HepG2 (cell line): ENCODE measurements around the gene IGFLR1. TPM values are rescaled to one million over a fixed set of nuclear protein-coding genes. Genes with fewer than 3 reads are reported as not detected.
A peak's percentile ranks its signal among the peaks of the same experiment; 100 is the strongest.

Experiments
- GPN1 ChIP-seq: sonication (generic); formaldehyde crosslinking; IDR thresholded peaks from 2 replicates; pipeline ENCODE4 v1.5.1; 2020; ENCODE audit warnings: missing genetic modification reagents, borderline replicate concordance
- HHEX ChIP-seq: IDR thresholded peaks from 2 replicates; pipeline ENCODE4 v1.6.1; 2016; ENCODE audit warnings: control low read depth
- SIN3A ChIP-seq: IDR thresholded peaks from 2 replicates; pipeline ENCODE4 v1.6.1; 2011; ENCODE audit warnings: low read depth, mild to moderate bottlenecking, control low read depth, low read length, borderline replicate concordance
- SRY ChIP-seq: sonication (generic); formaldehyde crosslinking; IDR thresholded peaks from 2 replicates; pipeline ENCODE4 v1.8.0; 2022; ENCODE audit warnings: mild to moderate bottlenecking, missing genetic modification reagents
- TAF15 ChIP-seq: fragments of 200-400 bp; formaldehyde crosslinking; IDR thresholded peaks from one replicate; pipeline ENCODE4 v1.6.1; 2018; ENCODE audit warnings: mild to moderate bottlenecking, low read depth, low read length; ENCODE audit not compliant: poor library complexity, severe bottlenecking
- TRIM24 ChIP-seq: sonication (generic); formaldehyde crosslinking; IDR thresholded peaks from 2 replicates; pipeline ENCODE4 v1.8.0; 2022; ENCODE audit warnings: mild to moderate bottlenecking, missing genetic modification reagents
- ZFP36 ChIP-seq: fragments of 150-350 bp; IDR thresholded peaks from 2 replicates; pipeline ENCODE4 v1.6.1; 2018; ENCODE audit warnings: borderline replicate concordance, low read length, low read depth; ENCODE audit not compliant: partially characterized antibody
- ZFY ChIP-seq: sonication (generic); formaldehyde crosslinking; IDR thresholded peaks from 2 replicates; pipeline ENCODE4 v1.4.0; 2020; ENCODE audit warnings: missing genetic modification reagents
- ZNF263 ChIP-seq: sonication (generic); formaldehyde crosslinking; IDR thresholded peaks from 2 replicates; pipeline ENCODE4 v1.4.0; 2020; ENCODE audit warnings: missing genetic modification reagents
- ZNF75D ChIP-seq: sonication (generic); formaldehyde crosslinking; IDR thresholded peaks from 2 replicates; pipeline ENCODE4 v1.8.1; 2023; ENCODE audit warnings: missing genetic modification reagents, mild to moderate bottlenecking, borderline replicate concordance
- polyA plus RNA-seq, 8 experiments: library from polyadenylated mRNA; depleted of rRNA in 3 of 8; stranded (reverse) in 7 of 8; unstranded in 1 of 8; fragments of >200 nt; fragmentation: Illumina TruSeq in 4 of 8; extraction: Trizol in 4 of 8; gene quantifications; 2 replicates each; pipeline versions ENCODE4 v1.2.1 to v1.2.3, GENCODE V29; 2011 to 2016; ENCODE audit warnings: low read depth in 4 of 8, missing spikeins in 1 of 8, mixed read lengths in 1 of 8; ENCODE audit not compliant: insufficient read depth in 1 of 8
- total RNA-seq, 5 experiments: library from RNA; depleted of rRNA; stranded (reverse); fragments of >200 nt; fragmentation: Illumina TruSeq; extraction: Trizol; gene quantifications; 2 replicates each; pipeline ENCODE4 v1.2.3, GENCODE V29; 2016; ENCODE audit warnings: low read depth in 1 of 5
- TF ChIP-seq, protein P1 (sequence below): sonication (generic); formaldehyde crosslinking; IDR thresholded peaks from 2 replicates; pipeline ENCODE4 v1.8.0; 2022; ENCODE audit warnings: missing genetic modification reagents, mild to moderate bottlenecking, inconsistent platforms, borderline replicate concordance
- TF ChIP-seq, protein P2 (sequence below): sonication (generic); formaldehyde crosslinking; conservative IDR thresholded peaks from 2 replicates; pipeline ENCODE4 v1.8.0; 2022; ENCODE audit warnings: missing genetic modification reagents
- TF ChIP-seq, protein P3 (sequence below): sonication (generic); formaldehyde crosslinking; IDR thresholded peaks from 2 replicates; pipeline ENCODE4 v1.5.0; 2020; ENCODE audit warnings: mild to moderate bottlenecking, low read depth, missing genetic modification reagents, borderline replicate concordance
- TF ChIP-seq, protein P4 (sequence below): sonication (generic); formaldehyde crosslinking; IDR thresholded peaks from 2 replicates; pipeline ENCODE4 v1.4.0; 2020; ENCODE audit warnings: missing genetic modification reagents
- TF ChIP-seq, protein P5 (sequence below): IDR thresholded peaks from 2 replicates; pipeline ENCODE4 v1.6.1; 2012; ENCODE audit warnings: low read depth, low read length, improper control_type of control experiment
- TF ChIP-seq, protein P6 (sequence below): sonication (generic); formaldehyde crosslinking; IDR thresholded peaks from 2 replicates; pipeline ENCODE4 v1.4.0; 2020; ENCODE audit warnings: missing genetic modification reagents

The IGFLR1 gene
- total and polyA plus RNA-seq, 2 of the 13 experiments (the other 11 are each of a cell fraction or from before 2014, with no cell fraction given), result 5.4 to 8.9 TPM

DNA sequence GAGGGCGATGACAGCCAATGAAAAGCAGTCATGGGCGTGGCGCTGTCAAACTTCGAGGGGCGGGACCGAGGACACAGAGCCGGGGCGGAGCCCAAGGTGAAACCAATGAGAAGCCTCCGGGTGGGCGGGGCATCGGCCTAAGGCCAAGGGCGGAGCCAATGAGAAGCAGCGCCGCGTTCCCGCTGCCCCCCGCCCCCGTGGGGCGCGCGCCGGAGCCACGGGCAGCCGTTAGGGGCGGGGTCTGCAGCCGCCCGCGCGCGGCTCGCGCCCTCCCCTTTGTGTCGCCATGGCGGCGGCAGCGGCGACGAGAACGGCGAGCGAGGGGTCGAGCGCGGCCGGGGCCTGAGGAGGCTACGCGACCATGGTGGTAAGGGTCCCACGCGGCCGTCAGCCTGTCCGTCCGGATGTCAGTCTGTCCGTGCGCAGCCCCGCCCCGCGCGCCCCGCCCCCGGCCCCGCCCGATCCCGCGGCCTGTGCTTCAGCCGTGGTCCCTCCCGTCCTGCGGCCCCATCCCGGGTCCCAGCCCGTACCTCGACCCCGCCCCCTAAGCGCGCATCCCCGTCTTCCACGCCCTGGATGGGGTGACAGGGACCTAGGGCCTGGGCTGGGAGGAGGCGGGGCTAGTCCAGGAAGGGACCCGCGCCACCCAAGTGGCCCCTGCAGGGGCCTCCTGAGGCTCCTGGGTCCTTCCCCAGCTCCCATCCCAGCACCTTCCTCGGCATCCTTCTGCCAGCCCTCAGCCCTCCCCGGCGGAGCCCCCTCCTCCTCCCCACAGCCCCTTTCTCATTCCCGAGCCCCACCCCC lies 33.2 kb upstream of the IGFLR1 start, which contains the start of gene ARHGAP33 (continued):
- TF ChIP-seq, protein P1, sequence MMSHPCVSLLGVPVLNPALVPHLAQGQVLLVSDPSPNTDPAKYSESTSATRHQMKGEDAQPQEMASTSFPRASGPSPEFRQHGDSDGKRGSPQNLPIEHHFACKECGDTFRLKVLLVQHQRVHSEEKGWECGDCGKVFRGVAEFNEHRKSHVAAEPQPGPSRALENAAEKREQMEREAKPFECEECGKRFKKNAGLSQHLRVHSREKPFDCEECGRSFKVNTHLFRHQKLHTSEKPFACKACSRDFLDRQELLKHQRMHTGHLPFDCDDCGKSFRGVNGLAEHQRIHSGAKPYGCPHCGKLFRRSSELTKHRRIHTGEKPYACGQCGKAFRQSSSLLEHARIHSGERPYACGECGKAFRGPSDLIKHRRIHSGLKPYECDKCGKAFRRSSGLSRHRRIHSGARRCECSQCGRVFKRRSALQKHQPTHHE (CRISPR knock-in tag), result no peak
- TF ChIP-seq TRIM24 (no peak), ZFP36 (no peak), TAF15 (no peak), GPN1 (CRISPR knock-in tag) (no peak), ZNF75D (no peak), SRY (CRISPR knock-in tag) (no peak), HHEX (CRISPR knock-in tag) (no peak), ZNF263 (CRISPR knock-in tag) (no peak), ZFY (CRISPR knock-in tag) (peak; percentile 35; the same call in 1 of the 2 replicates), SIN3A (0 out of 2 replicates have a peak, but pooled peaks have one; percentile 78)
- TF ChIP-seq, protein P2, sequence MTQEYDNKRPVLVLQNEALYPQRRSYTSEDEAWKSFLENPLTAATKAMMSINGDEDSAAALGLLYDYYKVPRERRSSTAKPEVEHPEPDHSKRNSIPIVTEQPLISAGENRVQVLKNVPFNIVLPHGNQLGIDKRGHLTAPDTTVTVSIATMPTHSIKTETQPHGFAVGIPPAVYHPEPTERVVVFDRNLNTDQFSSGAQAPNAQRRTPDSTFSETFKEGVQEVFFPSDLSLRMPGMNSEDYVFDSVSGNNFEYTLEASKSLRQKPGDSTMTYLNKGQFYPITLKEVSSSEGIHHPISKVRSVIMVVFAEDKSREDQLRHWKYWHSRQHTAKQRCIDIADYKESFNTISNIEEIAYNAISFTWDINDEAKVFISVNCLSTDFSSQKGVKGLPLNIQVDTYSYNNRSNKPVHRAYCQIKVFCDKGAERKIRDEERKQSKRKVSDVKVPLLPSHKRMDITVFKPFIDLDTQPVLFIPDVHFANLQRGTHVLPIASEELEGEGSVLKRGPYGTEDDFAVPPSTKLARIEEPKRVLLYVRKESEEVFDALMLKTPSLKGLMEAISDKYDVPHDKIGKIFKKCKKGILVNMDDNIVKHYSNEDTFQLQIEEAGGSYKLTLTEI, result no peak
- TF ChIP-seq, protein P3, sequence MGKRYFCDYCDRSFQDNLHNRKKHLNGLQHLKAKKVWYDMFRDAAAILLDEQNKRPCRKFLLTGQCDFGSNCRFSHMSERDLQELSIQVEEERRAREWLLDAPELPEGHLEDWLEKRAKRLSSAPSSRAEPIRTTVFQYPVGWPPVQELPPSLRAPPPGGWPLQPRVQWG (CRISPR knock-in tag), result no peak
- TF ChIP-seq, protein P4, sequence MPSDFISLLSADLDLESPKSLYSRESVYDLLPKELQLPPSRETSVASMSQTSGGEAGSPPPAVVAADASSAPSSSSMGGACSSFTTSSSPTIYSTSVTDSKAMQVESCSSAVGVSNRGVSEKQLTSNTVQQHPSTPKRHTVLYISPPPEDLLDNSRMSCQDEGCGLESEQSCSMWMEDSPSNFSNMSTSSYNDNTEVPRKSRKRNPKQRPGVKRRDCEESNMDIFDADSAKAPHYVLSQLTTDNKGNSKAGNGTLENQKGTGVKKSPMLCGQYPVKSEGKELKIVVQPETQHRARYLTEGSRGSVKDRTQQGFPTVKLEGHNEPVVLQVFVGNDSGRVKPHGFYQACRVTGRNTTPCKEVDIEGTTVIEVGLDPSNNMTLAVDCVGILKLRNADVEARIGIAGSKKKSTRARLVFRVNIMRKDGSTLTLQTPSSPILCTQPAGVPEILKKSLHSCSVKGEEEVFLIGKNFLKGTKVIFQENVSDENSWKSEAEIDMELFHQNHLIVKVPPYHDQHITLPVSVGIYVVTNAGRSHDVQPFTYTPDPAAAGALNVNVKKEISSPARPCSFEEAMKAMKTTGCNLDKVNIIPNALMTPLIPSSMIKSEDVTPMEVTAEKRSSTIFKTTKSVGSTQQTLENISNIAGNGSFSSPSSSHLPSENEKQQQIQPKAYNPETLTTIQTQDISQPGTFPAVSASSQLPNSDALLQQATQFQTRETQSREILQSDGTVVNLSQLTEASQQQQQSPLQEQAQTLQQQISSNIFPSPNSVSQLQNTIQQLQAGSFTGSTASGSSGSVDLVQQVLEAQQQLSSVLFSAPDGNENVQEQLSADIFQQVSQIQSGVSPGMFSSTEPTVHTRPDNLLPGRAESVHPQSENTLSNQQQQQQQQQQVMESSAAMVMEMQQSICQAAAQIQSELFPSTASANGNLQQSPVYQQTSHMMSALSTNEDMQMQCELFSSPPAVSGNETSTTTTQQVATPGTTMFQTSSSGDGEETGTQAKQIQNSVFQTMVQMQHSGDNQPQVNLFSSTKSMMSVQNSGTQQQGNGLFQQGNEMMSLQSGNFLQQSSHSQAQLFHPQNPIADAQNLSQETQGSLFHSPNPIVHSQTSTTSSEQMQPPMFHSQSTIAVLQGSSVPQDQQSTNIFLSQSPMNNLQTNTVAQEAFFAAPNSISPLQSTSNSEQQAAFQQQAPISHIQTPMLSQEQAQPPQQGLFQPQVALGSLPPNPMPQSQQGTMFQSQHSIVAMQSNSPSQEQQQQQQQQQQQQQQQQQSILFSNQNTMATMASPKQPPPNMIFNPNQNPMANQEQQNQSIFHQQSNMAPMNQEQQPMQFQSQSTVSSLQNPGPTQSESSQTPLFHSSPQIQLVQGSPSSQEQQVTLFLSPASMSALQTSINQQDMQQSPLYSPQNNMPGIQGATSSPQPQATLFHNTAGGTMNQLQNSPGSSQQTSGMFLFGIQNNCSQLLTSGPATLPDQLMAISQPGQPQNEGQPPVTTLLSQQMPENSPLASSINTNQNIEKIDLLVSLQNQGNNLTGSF, result no peak
- TF ChIP-seq, protein P5, sequence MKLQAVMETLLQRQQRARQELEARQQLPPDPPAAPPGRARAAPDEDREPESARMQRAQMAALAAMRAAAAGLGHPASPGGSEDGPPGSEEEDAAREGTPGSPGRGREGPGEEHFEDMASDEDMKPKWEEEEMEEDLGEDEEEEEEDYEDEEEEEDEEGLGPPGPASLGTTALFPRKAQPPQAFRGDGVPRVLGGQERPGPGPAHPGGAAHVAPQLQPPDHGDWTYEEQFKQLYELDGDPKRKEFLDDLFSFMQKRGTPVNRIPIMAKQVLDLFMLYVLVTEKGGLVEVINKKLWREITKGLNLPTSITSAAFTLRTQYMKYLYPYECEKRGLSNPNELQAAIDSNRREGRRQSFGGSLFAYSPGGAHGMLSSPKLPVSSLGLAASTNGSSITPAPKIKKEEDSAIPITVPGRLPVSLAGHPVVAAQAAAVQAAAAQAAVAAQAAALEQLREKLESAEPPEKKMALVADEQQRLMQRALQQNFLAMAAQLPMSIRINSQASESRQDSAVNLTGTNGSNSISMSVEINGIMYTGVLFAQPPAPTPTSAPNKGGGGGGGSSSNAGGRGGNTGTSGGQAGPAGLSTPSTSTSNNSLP, result no peak
- TF ChIP-seq, protein P6, sequence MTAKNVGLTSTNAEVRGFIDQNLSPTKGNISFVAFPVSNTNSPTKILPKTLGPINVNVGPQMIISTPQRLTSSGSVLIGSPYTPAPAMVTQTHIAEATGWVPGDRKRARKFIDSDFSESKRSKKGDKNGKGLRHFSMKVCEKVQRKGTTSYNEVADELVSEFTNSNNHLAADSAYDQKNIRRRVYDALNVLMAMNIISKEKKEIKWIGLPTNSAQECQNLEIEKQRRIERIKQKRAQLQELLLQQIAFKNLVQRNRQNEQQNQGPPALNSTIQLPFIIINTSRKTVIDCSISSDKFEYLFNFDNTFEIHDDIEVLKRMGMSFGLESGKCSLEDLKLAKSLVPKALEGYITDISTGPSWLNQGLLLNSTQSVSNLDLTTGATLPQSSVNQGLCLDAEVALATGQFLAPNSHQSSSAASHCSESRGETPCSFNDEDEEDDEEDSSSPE (CRISPR knock-in tag), result peak; percentile 69
